GM12801 (cell line): ENCODE data around the gene CCND2.

Experiments
- CTCF ChIP-seq: IDR thresholded peaks from one replicate; pipeline ENCODE4 v1.5.1; 2011; ENCODE audit warnings: control low read depth; ENCODE audit not compliant: insufficient read length; ENCODE audit errors: extremely low read depth

CCND2 gene

GRCh38 chr12:4301932-4302501, 28.5 kb downstream of the CCND2 start:
- no peak for TF ChIP-seq CTCF

GRCh38 chr12:4302881-4303280, 29.3 kb downstream of the CCND2 start:
- no peak for TF ChIP-seq CTCF

- no peak for TF ChIP-seq CTCF
Observed at GRCh38 chr12:4303750-4304149, 30.2 kb downstream of the CCND2 start.

GRCh38 chr12:4307593-4308333, 34.2 kb downstream of the CCND2 start:
- no peak for TF ChIP-seq CTCF

- no peak for TF ChIP-seq CTCF
Observed at GRCh38 chr12:4308334-4308950, 34.9 kb downstream of the CCND2 start.

- TF ChIP-seq CTCF, result no peak
Observed at GRCh38 chr12:4311776-4312175, 38.2 kb downstream of the CCND2 start.

- no peak for TF ChIP-seq CTCF
Observed at GRCh38 chr12:4312251-4312650, 38.7 kb downstream of the CCND2 start.
